ENCODE measurements around the gene STK40. TPM values are rescaled to one million over a fixed set of nuclear protein-coding genes. Genes with fewer than 3 reads are reported as not detected.
A peak's percentile ranks its signal among the peaks of the same experiment; 100 is the strongest.

The STK40 gene
- total RNA-seq, 4 donors from 2014 or later, result 58.7 to 73.1 (median 63.0) TPM

DNA sequence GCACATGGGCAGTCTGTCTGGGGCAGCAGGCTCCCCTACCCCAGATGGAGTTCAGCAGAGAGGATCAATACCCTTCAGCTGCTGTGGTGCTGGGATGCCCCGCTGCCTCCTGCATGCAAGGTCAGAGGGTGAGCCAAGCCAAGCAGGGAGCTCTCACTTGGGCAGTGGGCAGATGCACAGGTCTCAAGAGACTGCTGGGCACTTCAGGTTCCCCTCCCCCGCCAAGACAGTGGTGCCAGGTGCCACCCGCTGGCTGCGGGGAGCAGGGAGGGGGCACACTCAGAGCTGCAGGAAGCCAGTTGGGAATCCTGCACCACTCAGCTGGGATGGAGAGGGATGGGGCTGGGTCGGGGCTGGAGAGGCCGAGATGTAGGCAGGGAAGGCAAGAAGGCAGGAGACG, 46.5 kb downstream of the STK40 start:
- intact Hi-C loops (cut with DNase I; ENCODE audit: low total_unique reads), result loop anchor here (10.0 kb wide), 1 partner anchor 436 kb away; no protein-coding TSS in a partner anchor

DNA sequence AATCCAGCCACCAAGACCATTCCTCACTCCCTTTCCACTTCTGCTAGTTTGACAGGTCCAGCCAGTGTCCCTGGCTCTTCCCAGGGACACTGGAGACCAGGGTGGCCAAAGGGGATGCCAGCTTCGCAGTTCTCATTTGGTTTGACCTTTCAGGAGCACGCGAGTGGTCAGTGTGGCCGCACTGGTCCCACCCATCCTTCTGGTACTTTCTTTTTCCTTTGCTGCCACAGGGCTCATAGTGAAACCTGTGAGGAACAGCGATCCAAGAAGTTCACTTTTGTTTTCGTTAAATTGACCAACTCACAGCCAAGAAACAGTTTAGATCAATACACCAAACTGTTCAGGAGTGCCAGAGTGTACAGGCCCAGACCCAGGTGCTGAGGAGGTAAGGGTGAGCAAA, 47.9 kb downstream of the STK40 start:
- intact Hi-C loops (cut with DNase I; ENCODE audit: low total_unique reads), result loop anchor here (10.0 kb wide), 1 partner anchor 437 kb away; no protein-coding TSS in a partner anchor
- TF ChIP-seq POLR2A (IDR thresholded peaks at IDR 0.05), result no peak
- TF ChIP-seq, protein P1, sequence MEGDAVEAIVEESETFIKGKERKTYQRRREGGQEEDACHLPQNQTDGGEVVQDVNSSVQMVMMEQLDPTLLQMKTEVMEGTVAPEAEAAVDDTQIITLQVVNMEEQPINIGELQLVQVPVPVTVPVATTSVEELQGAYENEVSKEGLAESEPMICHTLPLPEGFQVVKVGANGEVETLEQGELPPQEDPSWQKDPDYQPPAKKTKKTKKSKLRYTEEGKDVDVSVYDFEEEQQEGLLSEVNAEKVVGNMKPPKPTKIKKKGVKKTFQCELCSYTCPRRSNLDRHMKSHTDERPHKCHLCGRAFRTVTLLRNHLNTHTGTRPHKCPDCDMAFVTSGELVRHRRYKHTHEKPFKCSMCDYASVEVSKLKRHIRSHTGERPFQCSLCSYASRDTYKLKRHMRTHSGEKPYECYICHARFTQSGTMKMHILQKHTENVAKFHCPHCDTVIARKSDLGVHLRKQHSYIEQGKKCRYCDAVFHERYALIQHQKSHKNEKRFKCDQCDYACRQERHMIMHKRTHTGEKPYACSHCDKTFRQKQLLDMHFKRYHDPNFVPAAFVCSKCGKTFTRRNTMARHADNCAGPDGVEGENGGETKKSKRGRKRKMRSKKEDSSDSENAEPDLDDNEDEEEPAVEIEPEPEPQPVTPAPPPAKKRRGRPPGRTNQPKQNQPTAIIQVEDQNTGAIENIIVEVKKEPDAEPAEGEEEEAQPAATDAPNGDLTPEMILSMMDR (IDR thresholded peaks at IDR 0.05), result no peak
- no peak overlapping the region for H3K4me3 ChIP-seq (ENCODE audit: low read depth, poor library complexity, severe bottlenecking)
- DNase-seq (ENCODE audit: low spot score in 2 of 2), result no peak
- WGBS, 2 donors, result 89 to 97% methylated on average over 6 of the region's 6 CpGs

More for the DNA sequence above, 46.5 kb downstream of the STK40 start:
- TF ChIP-seq, protein P1 (IDR thresholded peaks at IDR 0.05), result no peak
- no peak for TF ChIP-seq POLR2A (IDR thresholded peaks at IDR 0.05)
- 83 to 90% methylated on average over 4 to 7 of the region's 7 CpGs for WGBS, 2 donors
- DNase-seq (ENCODE audit: low spot score in 2 of 2), result no peak
- no peak overlapping the region for H3K4me3 ChIP-seq (ENCODE audit: low read depth, poor library complexity, severe bottlenecking)

DNA sequence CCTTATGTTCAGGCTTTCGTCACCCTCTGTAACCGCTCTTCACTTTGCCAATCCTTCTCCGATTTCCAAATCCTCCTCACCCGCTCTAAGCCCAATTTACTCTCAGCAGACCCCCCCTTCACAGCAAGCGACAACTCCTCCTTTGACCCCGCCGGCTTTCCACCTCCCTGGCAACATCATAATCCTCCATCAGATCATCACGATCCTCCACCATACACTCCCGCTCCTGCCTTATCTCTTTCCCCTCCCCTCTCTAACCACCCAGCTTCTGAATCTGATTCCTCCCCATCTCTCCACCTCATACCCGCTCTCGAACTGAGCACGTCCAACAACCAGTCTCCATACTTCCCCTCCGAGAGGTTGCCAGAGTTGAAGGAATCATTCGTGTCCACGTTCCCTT, 54.8 kb downstream of the STK40 start:
- no peak for TF ChIP-seq POLR2A (IDR thresholded peaks at IDR 0.05)
- TF ChIP-seq, protein P1 (IDR thresholded peaks at IDR 0.05), result no peak
- WGBS, 2 donors, result 90 to 91% methylated on average over 15 of the region's 15 CpGs
- intact Hi-C loops (cut with DNase I; ENCODE audit: low total_unique reads), result loop anchor here (10.0 kb wide), 1 partner anchor 444 kb away; no protein-coding TSS in a partner anchor
- H3K4me3 ChIP-seq (ENCODE audit: low read depth, poor library complexity, severe bottlenecking), result no peak overlapping the region
- DNase-seq (ENCODE audit: low spot score in 2 of 2), result no peak

DNA sequence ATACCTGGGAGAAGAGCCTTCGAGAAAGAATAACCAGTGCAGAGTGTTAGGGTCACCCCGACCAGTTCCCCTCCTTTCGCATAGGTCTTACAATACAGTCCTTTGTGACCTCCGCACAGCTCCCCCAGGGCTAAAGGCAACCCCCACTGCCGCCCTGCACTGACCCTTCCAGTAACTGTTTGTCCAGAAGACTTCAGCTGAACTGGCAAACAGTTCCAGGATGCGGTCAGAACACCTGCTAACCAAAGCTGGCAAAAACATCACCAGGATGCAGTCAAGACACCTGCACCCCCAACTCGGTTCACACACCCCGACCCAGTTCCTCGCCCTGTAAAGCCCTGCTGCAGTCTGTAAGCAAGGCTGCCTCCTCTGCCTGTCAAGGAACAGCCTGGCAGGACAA, 55.9 kb downstream of the STK40 start:
- WGBS, 2 donors, result 92 to 93% methylated on average over 9 of the region's 9 CpGs
- intact Hi-C loops (cut with DNase I; ENCODE audit: low total_unique reads), result loop anchor here (10.0 kb wide), 1 partner anchor 445 kb away; no protein-coding TSS in a partner anchor
- no peak for TF ChIP-seq POLR2A (IDR thresholded peaks at IDR 0.05)
- TF ChIP-seq, protein P1 (IDR thresholded peaks at IDR 0.05), result no peak
- no peak overlapping the region for H3K4me3 ChIP-seq (ENCODE audit: low read depth, poor library complexity, severe bottlenecking)
- DNase-seq (ENCODE audit: low spot score in 2 of 2), result no peak

DNA sequence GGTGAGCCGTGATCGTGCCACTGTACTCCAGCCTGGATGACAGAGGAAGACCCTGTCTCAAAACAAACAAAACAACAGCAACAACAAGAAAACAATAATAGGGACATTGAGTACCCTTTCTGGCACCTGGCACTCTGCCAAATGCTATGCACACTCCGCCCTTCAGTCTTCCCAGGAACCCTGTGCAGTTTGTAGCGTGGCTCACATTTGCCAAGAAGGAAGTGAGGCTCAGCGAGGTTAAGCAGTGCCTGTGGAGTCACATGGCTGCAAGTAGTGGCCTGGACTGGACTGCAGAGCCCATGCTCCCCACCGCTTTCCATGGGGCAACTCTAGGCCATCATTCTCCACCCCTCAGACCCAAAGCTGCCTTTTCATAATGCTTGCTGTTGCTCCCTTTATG, 57.0 kb downstream of the STK40 start:
- TF ChIP-seq, protein P1 (IDR thresholded peaks at IDR 0.05), result no peak
- no peak for TF ChIP-seq POLR2A (IDR thresholded peaks at IDR 0.05)
- DNase-seq (ENCODE audit: low spot score in 2 of 2), result peak in 1 of 2 donors; percentile 66
- 51 to 58% methylated on average over 6 of the region's 6 CpGs for WGBS, 2 donors
- no peak overlapping the region for H3K4me3 ChIP-seq (ENCODE audit: low read depth, poor library complexity, severe bottlenecking)
- intact Hi-C loops (cut with DNase I; ENCODE audit: low total_unique reads), result no loop called here

DNA sequence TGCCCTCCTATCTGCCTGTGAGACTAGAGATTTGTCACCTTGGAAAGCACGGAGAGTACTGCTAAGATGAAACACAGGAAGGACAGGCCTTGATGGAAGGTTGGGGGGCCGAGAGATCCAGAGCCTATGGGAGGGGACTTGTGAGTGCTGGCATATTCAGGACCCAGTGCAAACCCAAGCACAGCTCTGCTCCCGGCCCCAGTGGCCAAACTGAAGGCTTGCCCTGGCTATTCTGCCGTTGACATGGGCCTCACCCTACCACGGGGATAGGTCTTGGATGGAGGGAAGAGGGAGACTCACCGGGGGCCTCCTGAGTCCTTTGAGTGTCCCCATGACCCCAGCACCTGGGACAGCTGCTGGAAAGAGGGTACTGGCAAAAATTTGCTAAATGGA, 57.6 kb downstream of the STK40 start:
- H3K4me3 ChIP-seq (ENCODE audit: low read depth, poor library complexity, severe bottlenecking), result no peak overlapping the region
- no peak for DNase-seq (ENCODE audit: low spot score in 2 of 2)
- TF ChIP-seq, protein P1 (IDR thresholded peaks at IDR 0.05), result no peak
- TF ChIP-seq POLR2A (IDR thresholded peaks at IDR 0.05), result no peak
- intact Hi-C loops (cut with DNase I; ENCODE audit: low total_unique reads), result no loop called here
- 90 to 92% methylated on average over 6 of the region's 6 CpGs for WGBS, 2 donors
